ENCODE measurements around the gene PTCD3. TPM values are rescaled to one million over a fixed set of nuclear protein-coding genes. Genes with fewer than 3 reads are reported as not detected.
A peak's percentile ranks its signal among the peaks of the same experiment; 100 is the strongest.

The PTCD3 gene
- total RNA-seq, 1 donor from 2014 or later, result 79.4 TPM

DNA sequence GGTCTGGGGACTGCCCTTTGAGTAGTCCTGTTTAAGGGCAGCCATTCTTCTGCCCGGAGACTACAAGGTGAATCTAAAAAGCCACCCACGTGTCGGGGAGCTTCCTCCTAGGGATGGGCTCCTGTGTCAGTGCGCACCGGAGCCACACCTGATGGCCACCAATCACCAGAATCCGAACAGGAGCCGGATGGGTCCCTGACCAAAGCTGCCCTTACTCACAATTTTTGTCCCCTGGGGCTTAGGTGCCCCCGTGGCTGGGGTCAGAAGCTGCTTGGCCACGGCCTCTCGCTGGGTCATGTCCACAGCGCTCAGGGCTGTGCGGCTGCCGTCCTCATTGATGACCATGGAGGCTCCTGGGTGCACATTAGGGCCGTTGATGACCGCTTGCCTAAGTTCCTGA, 31.2 kb upstream of the PTCD3 start:
- peaks cover 26% of the 10 kb centered on the region for H3K36me3 ChIP-seq
- no peak overlapping the region for H3K27ac ChIP-seq
- TF ChIP-seq, protein P1, sequence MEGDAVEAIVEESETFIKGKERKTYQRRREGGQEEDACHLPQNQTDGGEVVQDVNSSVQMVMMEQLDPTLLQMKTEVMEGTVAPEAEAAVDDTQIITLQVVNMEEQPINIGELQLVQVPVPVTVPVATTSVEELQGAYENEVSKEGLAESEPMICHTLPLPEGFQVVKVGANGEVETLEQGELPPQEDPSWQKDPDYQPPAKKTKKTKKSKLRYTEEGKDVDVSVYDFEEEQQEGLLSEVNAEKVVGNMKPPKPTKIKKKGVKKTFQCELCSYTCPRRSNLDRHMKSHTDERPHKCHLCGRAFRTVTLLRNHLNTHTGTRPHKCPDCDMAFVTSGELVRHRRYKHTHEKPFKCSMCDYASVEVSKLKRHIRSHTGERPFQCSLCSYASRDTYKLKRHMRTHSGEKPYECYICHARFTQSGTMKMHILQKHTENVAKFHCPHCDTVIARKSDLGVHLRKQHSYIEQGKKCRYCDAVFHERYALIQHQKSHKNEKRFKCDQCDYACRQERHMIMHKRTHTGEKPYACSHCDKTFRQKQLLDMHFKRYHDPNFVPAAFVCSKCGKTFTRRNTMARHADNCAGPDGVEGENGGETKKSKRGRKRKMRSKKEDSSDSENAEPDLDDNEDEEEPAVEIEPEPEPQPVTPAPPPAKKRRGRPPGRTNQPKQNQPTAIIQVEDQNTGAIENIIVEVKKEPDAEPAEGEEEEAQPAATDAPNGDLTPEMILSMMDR (IDR thresholded peaks at IDR 0.05), result no peak
- H3K4me3 ChIP-seq, result no peak overlapping the region
- peaks cover 30% of the 10 kb centered on the region for H3K4me1 ChIP-seq
- intact Hi-C loops (cut with DNase I), result no loop called here
- DNase-seq (no peak), ATAC-seq (no peak)
- H3K27me3 ChIP-seq, result no peaks in the 10 kb centered on the region
- H3K9me3 ChIP-seq, result no peaks in the 10 kb centered on the region

DNA sequence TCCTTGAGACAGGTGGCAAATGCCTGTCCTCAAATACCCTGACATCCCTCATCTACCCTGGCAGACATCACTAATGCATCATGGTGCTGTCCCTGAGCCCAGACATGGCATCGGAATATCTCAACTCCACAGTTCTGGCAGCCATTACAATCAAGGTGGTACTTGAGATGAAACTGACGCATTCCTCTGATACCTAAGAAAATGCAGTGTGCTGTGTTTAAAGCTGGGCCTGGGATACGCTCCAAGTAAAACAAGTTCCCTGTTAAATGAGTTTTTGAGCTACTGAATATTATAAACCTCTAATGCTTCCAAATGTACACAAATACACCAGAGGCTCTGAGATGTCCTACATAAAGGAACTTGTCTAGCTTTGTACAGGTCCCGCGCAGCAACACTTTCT, 30.1 kb upstream of the PTCD3 start:
- Histone ChIP-seq H3K27ac (peak overlapping the region; percentile 36), H3K9me3 (no peaks in the 10 kb centered on the region)
- DNase-seq, result no peak

DNA sequence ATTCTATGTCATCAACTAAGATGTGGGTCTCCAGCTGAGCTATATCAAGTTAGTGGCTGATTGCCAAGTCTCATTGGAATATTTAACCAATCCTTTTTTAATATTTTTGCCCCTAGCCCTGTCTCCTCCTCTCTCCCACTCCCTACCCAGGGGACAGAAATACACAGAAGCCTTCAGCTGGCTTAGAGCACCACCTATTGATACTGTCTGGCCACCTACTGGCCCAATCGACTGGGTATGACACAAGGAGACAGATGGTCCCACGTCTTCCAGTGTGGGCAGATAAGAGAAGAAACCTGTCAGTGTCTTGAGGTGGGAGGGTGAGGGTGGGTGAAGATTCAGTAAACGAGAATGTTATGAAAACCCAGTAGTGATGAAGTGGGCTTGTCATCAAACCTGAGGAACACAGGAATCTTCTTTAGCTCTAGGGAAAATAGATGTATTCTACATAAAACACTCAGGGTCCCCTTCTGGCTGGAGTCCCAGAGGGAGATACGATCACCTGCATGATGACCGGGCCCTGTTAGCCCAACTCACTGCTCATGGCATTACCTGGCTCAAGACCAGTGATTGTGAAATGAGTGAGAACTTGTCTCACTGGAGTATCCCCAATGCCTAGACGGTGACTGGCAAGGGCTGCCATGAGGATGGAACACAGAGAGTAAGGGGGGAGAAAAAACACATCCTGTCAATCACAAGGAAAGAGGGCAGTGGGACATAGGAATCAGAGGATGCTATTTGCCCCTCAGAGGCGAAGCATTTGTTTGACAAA, 27.1 kb upstream of the PTCD3 start:
- ATAC-seq (peak; percentile 78), DNase-seq (no peak)
- TF ChIP-seq, protein P1 (IDR thresholded peaks at IDR 0.05), result peak; percentile 56
- H3K4me1 ChIP-seq, result peaks cover 21% of the 10 kb centered on the region
- intact Hi-C loops (cut with DNase I), result no loop called here
- no peak overlapping the region for H3K4me3 ChIP-seq
- no peaks in the 10 kb centered on the region for H3K27me3 ChIP-seq
- no peak overlapping the region for H3K27ac ChIP-seq
- H3K36me3 ChIP-seq, result peaks cover 30% of the 10 kb centered on the region
- H3K9me3 ChIP-seq, result no peaks in the 10 kb centered on the region

More for the DNA sequence above, 30.1 kb upstream of the PTCD3 start:
- Histone ChIP-seq H3K4me1 (peaks cover 38% of the 10 kb centered on the region), H3K27me3 (no peaks in the 10 kb centered on the region), H3K36me3 (peaks cover 33% of the 10 kb centered on the region), H3K4me3 (no peak overlapping the region)
- TF ChIP-seq, protein P1 (IDR thresholded peaks at IDR 0.05), result no peak
- ATAC-seq, result no peak
- intact Hi-C loops (cut with DNase I), result no loop called here

DNA sequence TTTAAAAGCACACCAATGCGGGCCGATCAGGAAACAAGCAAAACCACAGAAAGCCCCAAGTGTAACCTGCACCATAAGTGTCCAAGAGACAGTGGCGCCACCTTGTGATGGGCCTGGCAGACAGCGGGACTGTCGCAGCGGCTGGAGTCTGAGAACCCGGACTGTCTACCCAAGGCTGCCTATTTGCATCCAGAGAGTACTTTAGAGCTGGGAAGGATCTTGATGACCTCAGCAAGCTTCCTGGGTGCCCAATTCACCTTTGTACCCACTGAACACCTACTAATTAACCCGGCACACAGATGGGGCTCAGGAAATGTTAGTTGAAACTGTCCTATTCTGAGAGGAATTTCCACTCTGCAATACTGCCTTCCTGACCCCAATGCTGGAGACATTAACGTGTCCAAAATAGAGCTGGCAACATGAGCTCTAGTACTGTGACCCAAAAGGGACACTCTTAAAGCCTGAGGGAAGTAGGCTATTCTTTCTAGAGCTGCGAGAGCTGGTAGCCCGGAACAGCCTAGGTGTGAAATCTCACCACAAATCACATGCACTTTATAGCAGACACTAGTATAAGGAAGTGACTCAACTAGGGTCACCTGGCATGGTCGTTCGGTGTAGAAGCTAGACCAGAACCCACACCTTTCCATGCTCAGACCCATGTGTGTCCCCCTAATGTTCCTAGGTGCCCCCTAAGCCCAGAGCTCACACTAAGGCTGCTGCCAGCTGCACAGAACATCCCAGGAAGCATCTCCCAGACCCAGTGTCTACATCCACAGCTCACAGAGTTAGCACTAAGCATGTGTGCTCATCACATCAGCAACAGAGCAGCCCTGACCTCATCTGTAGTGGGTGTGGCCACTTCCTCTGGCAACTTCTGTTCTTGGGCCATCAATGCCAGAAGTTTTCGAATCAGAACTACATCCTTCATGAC, 25.8 kb upstream of the PTCD3 start:
- intact Hi-C loops (cut with DNase I), result loop anchor here (5.0 kb wide), 1 partner anchor 253 kb away; no protein-coding TSS in a partner anchor
- DNase-seq, result peak; percentile 92
- no peak overlapping the region for H3K4me3 ChIP-seq
- TF ChIP-seq, protein P1 (IDR thresholded peaks at IDR 0.05), result peak; percentile 86
- H3K4me1 ChIP-seq, result peaks cover 21% of the 10 kb centered on the region
- no peaks in the 10 kb centered on the region for H3K9me3 ChIP-seq
- peak; percentile 90 for ATAC-seq
- H3K27me3 ChIP-seq, result no peaks in the 10 kb centered on the region
- H3K27ac ChIP-seq, result peak overlapping the region; percentile 17
- peaks cover 24% of the 10 kb centered on the region for H3K36me3 ChIP-seq

DNA sequence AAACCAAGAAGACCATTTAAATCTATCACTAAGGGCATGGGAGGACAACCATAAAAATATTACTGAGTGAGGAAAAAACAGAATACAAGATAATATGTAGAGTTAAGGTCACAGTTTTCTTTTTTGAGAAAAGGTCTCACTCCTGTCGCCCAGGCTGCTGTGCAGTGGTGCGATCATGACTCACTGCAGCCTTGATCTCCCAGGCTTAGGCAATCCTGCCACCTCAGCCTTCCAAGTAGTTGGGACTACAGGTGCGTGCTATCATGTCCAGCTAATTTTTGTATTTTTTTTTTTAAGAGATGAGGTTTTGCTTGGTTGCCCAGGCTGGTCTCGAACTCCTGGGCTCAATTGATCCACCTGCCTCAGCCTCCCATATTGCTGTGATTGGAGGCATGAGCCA, 24.3 kb upstream of the PTCD3 start:
- H3K36me3 ChIP-seq, result peaks cover 35% of the 10 kb centered on the region
- intact Hi-C loops (cut with DNase I), result loop anchor here (5.0 kb wide), 1 partner anchor 254 kb away; no protein-coding TSS in a partner anchor

More for the DNA sequence above, 24.3 kb upstream of the PTCD3 start:
- no peaks in the 10 kb centered on the region for H3K9me3 ChIP-seq
- ATAC-seq, result no peak
- DNase-seq, result no peak
- no peak overlapping the region for H3K27ac ChIP-seq
- peaks cover 21% of the 10 kb centered on the region for H3K4me1 ChIP-seq
- TF ChIP-seq, protein P1 (IDR thresholded peaks at IDR 0.05), result no peak
- H3K27me3 ChIP-seq, result no peaks in the 10 kb centered on the region
- no peak overlapping the region for H3K4me3 ChIP-seq

Data from upper lobe of right lung (tissue), 1 donor.